Neuron (in vitro differentiated cells): Measurements from ENCODE around the gene REN.

ENCODE experiments used
- H2AFZ ChIP-seq: one replicate; pipeline ENCODE4 v1.6.1; 2013; ENCODE audit warnings: low read depth, mild to moderate bottlenecking, inconsistent platforms, low read length, moderate library complexity
- H3K27me3 ChIP-seq: one replicate; pipeline ENCODE4 v1.6.1; 2013; ENCODE audit warnings: low read length; ENCODE audit not compliant: insufficient read depth
- H3K36me3 ChIP-seq: one replicate; pipeline ENCODE4 v1.6.1; 2013; ENCODE audit warnings: low read length; ENCODE audit not compliant: insufficient read depth
- H3K4me1 ChIP-seq: one replicate; pipeline ENCODE4 v1.6.1; 2013; ENCODE audit warnings: low read length; ENCODE audit not compliant: insufficient read depth
- H3K4me3 ChIP-seq: 2 replicates; pipeline ENCODE4 v1.5.1; 2013; ENCODE audit warnings: mild to moderate bottlenecking, low read length, moderate library complexity
- H3K9me3 ChIP-seq: one replicate; pipeline ENCODE4 v1.6.1; 2013; ENCODE audit warnings: low read length

Gene REN

DNA sequence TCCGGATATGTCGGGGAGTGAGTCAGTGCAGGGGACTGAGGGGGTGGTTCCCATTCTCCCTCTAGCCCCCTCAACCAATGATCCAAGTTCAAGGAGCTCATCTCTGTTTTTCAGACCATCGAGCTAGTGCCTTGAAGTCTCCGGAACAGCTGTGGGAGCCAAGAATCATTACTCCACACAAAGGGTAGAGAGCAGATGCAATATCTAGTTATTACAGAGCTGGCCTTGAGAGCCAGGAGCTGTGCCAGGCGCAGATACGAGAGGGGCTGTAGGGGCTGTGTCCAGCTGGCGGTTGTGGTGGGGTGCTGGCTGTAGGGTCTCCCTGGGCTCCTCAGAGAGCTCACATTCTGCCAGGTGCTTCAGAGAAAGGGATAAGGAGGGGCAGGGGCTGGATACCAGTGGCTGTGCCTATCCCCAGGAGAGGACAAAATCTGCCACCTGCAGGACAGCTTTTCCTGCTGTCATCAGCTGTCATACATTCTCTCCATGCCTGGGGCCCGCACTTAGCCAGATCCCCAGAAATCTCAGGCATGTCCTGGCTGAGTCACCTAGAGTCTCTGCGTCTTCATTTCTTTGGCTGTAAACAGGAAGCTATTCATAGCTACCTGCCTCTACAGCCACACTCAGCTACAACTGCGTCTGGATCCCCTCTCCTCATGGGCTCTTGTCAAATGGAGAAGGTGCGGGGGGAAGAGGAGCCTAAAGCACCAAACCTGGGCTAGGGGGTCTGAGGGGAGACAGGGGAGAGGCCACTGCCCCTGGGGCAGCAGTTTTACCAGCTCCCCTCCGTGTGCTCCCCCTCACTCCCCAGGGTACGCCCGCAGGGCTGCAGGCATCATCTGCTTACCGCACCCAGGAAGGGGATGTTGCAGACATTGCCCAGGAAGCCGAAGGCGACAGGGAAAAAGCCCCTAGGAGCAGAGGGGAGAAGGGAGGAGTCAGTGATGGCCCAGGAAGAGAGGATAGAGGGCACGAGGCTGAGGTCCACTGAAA, 32.5 kb upstream of the REN start:
- H3K36me3 ChIP-seq, result no peaks in the 10 kb centered on the region
- H3K4me1 ChIP-seq, result no peaks in the 10 kb centered on the region
- H3K4me3 ChIP-seq, result no peak overlapping the region
- no peak overlapping the region for H2AFZ ChIP-seq
- H3K27me3 ChIP-seq, result peaks cover 60% of the 10 kb centered on the region
- H3K9me3 ChIP-seq, result no peaks in the 10 kb centered on the region

DNA sequence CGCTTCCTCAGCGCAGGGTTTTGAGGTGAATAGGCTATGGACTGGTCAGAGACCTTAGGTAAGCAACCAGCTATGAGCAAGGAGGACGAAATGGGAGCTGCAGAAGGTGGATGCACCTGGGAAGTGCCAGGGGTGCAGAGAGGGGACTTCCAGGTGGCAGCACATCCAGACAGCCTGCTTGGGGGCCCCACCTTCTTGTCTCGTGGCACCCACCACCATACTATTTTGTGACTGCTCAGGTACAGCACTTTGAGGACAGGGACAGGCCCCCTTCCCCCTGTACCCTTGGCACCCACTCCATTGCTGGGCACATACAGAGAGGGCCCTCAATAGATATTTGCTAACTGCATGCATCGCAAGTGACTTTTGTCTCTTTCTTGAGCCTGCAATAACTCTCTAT, 30.9 kb upstream of the REN start:
- peaks cover 56% of the 10 kb centered on the region for H3K27me3 ChIP-seq
- H3K4me3 ChIP-seq, result no peak overlapping the region
- H2AFZ ChIP-seq, result no peak overlapping the region
- H3K36me3 ChIP-seq, result no peaks in the 10 kb centered on the region
- no peaks in the 10 kb centered on the region for H3K9me3 ChIP-seq
- H3K4me1 ChIP-seq, result no peaks in the 10 kb centered on the region

DNA sequence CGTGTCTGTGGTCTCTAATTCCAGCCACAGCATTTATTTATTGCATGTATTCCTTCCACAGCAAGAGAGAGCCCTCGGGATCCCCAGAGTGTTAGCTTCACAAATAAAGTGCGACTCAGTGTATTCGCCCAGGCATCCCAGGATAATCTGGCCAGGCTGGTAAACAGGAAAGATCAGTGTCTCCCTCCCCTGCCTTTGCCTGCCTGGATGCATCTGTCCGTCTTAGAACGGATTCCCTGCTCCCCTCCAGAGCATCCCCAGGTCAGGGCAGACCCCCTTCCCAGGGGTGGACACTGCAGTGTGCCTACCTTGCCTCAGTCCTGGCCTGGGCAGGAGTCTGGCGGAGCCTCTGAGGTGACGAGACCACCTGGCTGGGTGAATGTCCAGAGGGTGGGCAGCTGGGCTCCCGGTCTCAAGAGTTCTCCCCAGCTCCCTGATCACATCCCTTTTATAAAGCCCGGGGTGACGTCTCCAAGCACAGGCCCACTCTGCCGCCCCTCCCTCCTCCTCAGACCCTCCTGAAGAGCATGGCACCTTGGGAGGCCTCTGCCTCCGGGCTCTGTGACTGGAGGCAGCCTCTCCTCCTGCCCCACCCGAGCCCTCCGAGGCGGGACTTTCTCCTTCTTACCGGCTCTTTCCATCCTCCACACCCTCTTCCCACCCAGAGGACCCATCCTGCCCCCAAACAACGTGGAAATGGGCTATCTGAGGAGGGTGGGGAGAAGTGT, 30.1 kb upstream of the REN start, which contains the start of gene KISS1:
Gene KISS1 (minus strand): TSS at position 424 of the 728 bp plus-strand sequence. CDS start 3,615 bp downstream, outside the sequence.
- H3K36me3 ChIP-seq, result no peaks in the 10 kb centered on the region
- no peaks in the 10 kb centered on the region for H3K9me3 ChIP-seq
- H3K4me1 ChIP-seq, result no peaks in the 10 kb centered on the region
- H3K4me3 ChIP-seq, result no peak within 1 kb of the TSS
- H2AFZ ChIP-seq, result no peak within 1 kb of the TSS
- H3K27me3 ChIP-seq, result peaks cover 60% of the 10 kb centered on the region

GRCh38 chr1:204194771-204195170, 28.6 kb upstream of the REN start:
- peaks cover 62% of the 10 kb centered on the region for H3K27me3 ChIP-seq
- H2AFZ ChIP-seq, result no peak overlapping the region
- no peaks in the 10 kb centered on the region for H3K9me3 ChIP-seq
- H3K4me3 ChIP-seq, result no peak overlapping the region
- peaks cover 6% of the 10 kb centered on the region for H3K4me1 ChIP-seq
- no peaks in the 10 kb centered on the region for H3K36me3 ChIP-seq

DNA sequence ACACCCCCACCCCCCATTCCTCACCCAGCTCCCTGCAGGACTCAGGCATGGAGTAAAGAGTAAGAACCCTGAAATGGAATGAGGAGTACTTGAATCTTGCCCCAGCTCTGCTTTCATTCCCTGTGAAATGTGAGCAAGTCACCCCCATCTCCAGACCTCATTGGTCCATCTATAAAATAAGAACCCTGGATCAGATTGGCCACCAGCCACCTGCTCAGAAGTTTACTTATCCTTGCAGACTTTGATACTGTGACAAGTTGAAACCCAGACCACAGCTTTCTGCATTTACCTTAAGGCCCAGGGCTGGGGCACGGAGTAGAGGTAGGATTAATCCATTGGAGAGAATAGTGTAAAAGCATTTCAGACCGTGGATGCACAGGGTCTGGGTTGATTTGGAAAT, 27.9 kb upstream of the REN start:
- Histone ChIP-seq H3K9me3 (no peaks in the 10 kb centered on the region), H3K4me3 (no peak overlapping the region), H3K36me3 (no peaks in the 10 kb centered on the region), H3K4me1 (peaks cover 13% of the 10 kb centered on the region), H2AFZ (no peak overlapping the region), H3K27me3 (peaks cover 68% of the 10 kb centered on the region)

DNA sequence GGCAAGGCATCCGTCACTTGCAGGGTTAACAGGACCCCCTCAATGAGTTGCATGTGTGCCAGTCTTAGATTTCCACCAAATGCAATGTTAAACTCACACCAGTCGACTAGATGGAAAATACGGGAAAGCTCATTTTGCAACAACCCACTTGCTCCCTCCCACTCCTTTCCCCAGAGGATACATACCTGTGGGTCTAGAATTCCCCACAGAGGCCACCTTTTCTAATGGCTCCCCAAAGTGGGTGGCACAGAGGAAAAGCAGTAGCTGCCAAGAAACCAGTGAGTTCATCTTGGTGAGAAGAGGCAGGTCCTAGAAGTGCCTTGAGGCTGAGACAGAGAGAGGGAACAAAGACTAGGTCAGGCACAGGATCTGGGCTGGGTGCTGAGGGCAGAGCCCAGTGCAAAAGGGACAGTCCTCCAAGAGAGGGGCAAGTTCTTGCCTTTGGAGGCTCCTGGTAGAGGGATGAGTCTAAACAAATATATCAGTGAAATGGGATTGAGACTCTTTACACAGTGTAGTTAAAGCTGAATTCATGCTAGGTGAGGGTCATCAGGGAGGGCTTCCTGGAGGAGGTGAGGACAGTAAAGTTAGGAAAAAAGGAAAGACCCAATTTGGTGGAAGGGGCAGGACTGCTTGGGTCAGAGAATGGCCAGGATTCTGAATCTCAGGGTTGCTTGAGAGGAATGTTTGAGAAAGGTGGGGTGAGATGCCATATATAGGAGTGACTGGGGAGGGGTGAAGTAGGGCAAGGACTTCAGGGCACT, 26.6 kb upstream of the REN start:
- Histone ChIP-seq H3K27me3 (peaks cover 72% of the 10 kb centered on the region), H3K4me3 (no peak overlapping the region), H3K4me1 (peaks cover 16% of the 10 kb centered on the region), H3K36me3 (no peaks in the 10 kb centered on the region), H2AFZ (no peak overlapping the region), H3K9me3 (no peaks in the 10 kb centered on the region)

GRCh38 chr1:204192046-204192445, 25.9 kb upstream of the REN start:
- Histone ChIP-seq H2AFZ (no peak overlapping the region), H3K27me3 (peaks cover 74% of the 10 kb centered on the region), H3K9me3 (no peaks in the 10 kb centered on the region), H3K4me3 (no peak overlapping the region), H3K4me1 (peaks cover 16% of the 10 kb centered on the region), H3K36me3 (no peaks in the 10 kb centered on the region)

DNA sequence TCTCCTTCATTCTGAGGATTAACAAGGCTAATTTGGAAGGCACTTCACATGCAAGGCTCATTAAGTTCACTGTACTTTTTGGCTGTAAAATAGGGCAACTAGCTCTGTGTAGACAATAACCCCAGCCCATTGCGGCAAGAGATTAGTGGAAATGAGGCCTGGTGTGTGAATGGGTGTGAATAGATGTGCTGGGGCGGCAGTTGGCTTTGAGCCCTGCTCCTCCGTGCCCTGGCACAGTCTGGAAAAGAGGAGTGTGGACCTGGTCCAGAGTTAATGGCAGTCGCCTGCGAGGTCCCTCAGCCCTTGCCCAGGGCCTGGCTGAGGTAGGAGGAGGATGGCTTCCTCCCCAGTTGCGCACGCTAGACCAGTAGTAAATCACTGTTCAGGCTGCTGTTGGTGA, 25.3 kb upstream of the REN start:
- H3K4me1 ChIP-seq, result peaks cover 16% of the 10 kb centered on the region
- H3K27me3 ChIP-seq, result peaks cover 73% of the 10 kb centered on the region
- H3K9me3 ChIP-seq, result no peaks in the 10 kb centered on the region
- no peak overlapping the region for H2AFZ ChIP-seq
- H3K4me3 ChIP-seq, result no peak overlapping the region
- H3K36me3 ChIP-seq, result no peaks in the 10 kb centered on the region

DNA sequence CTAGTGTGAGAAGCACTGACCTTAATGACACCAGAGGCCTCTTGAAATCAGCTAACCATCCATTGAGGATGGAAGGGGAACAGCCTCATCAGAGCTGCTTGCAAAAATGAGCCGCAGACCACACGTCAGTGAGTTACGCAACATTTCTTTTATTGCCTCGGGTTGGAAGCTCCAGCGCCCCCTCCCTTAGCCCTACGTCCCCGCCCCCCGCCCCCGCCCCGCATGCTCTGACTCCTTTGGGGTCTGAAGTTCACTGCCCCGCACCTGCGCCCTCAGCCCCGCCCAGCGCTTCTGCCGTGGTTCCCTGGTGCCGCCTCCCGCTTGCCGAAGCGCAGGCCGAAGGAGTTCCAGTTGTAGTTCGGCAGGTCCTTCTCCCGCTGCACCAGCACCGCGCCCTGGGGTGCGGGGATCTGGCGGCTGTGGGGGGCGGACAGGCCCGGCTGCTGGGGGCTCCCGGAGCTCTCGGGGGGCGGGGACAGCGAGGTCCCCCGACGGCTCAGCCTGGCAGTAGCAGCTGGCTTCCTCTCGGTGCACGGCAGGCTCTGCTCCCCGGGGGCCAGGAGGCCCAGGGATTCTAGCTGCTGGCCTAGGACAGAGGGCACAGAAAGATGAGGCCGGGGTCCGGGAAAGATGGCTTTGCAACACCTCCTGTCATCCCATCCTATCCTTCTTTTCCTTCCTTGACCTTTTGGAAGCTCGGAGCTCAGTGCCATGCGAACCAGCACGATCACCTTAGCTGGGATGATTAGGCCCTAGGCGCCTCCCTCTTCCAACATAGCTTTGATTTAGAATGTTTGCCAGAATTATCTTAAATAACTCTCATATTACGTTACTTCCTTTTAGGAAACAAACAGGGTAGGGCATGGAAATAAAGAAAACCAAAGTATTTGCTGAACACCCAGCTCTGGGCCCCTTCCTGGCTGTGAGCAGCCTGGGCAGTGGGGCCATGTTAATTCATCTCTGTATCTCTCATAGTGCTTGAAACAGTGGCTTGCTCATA, 24.4 kb upstream of the REN start:
- Histone ChIP-seq H3K4me3 (no peak overlapping the region), H3K4me1 (peaks cover 16% of the 10 kb centered on the region), H3K36me3 (no peaks in the 10 kb centered on the region), H2AFZ (no peak overlapping the region), H3K9me3 (no peaks in the 10 kb centered on the region), H3K27me3 (peaks cover 66% of the 10 kb centered on the region)

- peaks cover 62% of the 10 kb centered on the region for H3K27me3 ChIP-seq
Observed at GRCh38 chr1:204188959-204189639, 23.0 kb upstream of the REN start.

DNA sequence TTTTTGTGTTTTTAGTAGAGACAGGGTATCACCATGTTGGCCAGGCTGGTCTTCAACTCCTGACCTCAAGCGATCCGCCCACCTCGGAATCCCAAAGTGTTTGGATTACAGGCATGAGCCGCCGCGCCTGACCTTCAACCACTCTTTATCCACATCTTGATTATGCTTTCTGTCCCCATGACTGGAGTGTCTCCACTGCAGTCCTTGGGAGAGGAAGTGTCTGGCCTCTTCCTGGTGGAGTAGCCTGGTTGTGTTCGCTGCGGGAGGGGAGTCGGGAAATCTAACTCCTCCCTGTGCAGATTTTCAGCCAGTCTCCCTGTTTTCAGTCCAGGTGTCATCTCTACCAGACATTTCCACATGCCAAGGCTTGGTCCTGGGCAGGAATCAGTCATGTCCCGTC, 20.5 kb upstream of the REN start:
- Histone ChIP-seq H3K4me3 (no peak overlapping the region), H3K9me3 (no peaks in the 10 kb centered on the region), H3K4me1 (peaks cover 16% of the 10 kb centered on the region), H3K36me3 (no peaks in the 10 kb centered on the region), H2AFZ (no peak overlapping the region), H3K27me3 (peaks cover 46% of the 10 kb centered on the region)

More at GRCh38 chr1:204188959-204189639, 23.0 kb upstream of the REN start:
- peaks cover 16% of the 10 kb centered on the region for H3K4me1 ChIP-seq
- no peaks in the 10 kb centered on the region for H3K9me3 ChIP-seq
- H2AFZ ChIP-seq, result no peak overlapping the region
- H3K36me3 ChIP-seq, result no peaks in the 10 kb centered on the region
- no peak overlapping the region for H3K4me3 ChIP-seq
